Stimulated activated naive CD4-positive, alpha-beta T cell (primary cell): ENCODE results near the gene RNF150.
A peak's percentile ranks its signal among the peaks of the same experiment; 100 is the strongest.

Source experiments
- DNase-seq, 6 experiments: peaks; one replicate each; lab custom pipeline; 2025; lab: John Stamatoyannopoulos, UW

RNF150 gene

DNA sequence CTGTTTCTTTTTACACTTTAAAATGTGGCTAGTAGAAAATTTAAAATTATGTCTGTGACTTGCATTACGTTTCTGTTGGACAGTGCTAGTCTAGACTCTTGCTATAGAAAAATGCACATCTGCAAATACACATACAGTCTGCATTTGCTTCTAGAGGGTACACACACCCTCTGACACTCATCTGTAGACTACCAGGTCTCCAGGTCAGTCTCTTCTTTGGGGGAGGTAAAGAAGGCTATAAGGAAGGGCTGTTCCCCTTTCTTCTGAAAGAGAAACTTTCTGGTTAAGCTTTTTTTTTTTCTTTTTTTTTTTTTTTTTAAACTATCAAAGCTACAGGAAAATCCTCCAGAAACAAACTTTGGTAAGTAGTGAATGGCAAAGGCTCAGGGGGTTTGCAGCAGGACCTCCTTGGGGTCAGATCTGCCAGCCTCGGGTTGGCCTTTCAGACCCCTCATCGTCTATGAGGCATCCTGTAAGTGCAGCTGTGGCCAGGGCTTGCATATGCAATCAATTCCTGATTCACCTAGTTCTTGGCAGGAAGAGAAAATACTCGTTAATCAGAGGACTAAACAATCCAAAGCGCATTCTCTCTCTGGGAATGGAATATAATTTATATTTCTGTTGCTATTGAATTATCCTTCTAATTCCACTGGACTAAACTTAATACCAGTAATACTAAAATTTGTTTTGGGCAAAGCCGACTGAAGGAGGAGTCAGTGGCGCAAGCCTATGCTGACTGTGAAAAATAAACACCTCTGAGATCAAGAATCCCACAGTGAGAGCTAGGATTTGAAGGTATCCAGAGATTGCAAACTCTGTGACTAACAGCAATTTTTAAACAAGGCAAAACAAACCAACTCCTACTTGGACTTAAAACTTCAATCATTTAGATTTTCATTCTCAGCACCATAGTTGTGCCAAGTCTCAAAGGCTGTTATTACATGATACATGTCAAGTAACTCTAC is 267.7 kb downstream of the RNF150 start:
- DNase-seq: no peak

DNA sequence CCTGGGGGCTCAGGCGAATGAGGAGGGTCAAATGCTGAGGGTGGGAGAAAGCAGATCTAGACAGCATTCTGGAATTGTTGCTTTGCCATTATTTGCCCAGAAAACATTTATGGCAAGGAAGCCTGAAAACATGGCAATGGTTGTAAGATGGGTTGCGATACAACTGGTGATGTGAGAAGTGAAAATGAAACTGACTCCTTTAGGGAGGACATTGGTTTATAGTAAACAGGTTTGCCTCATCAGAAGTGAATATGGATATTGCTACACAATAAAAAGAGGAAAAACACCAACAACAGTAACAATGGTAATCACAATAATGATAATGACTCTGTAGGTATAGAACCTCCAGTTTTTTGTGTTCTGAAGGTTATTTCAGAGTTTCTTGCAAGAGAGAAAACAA is 270.1 kb downstream of the RNF150 start:
- no peak for DNase-seq

DNA sequence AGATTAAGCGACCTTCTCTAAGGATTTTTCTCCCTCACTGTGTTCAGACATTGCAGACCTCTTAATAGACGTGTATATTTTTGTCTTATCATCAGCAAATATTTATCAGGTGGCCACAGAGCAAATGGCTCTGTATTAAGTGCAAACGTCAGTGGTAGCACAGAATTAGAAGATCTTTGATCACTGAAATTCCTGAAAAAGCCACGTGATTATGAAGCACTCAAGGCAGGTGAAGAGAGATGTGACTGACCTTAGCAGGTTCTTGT is 271.2 kb downstream of the RNF150 start:
- no peak for DNase-seq

DNA sequence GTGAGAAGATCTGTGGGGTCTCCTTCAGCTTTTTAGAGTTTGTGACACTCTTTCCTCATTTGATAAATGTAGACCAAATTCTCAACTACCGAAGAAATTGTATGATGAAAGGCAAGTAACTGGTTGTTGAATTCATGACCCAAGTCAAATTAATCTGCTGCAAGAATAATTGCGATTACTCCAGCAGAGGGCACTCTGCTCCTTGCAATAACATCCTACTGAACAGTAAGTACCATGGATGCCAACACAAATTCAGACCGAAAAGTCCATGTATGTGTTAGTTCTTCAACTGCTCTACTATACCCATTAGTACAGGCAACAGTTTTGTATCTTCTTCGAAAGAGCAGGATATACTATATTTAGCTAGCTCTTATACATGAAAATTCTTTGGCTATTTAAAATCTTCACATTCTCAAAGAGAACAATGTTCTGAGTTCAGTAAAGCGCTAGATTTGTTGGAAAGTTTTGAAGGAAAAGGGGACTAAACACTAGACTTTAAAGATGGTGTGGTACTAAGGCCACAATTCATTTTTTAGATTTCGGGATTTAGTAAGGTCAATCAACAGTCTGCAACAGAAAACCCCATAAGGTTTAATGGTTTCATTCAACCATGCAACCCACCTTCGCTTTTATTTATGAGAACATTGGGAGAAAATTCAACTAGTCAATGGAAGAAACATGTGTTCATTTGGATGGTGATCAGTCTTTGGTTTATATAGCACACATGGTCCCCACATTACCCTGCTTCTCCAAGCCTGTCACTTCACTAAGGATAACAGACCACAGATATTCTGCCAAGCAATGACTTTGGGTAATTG is 271.7 kb downstream of the RNF150 start:
- DNase-seq: peak in 5 of 6 experiments; percentile 2 to 40 (median 16)

DNA sequence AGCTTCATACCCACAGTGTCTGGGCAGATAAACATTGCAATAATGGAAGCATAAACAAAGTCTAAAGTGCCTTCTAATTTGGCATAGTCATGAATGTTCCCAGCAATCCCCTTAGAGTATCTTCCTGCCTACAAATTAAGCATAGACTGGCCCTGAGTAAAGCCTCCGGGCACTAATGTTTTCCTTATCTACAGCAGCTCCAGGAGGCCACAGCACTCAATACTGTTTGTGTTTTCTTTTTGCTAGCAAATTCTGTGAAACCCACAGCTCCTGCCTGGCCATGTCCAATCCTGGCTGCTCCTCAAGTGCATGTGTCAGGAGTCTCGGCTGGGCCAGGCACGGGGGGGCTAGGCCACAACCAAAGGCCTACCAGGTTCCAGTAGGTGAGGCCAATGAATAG is 274.4 kb downstream of the RNF150 start:
- no peak for DNase-seq

DNA sequence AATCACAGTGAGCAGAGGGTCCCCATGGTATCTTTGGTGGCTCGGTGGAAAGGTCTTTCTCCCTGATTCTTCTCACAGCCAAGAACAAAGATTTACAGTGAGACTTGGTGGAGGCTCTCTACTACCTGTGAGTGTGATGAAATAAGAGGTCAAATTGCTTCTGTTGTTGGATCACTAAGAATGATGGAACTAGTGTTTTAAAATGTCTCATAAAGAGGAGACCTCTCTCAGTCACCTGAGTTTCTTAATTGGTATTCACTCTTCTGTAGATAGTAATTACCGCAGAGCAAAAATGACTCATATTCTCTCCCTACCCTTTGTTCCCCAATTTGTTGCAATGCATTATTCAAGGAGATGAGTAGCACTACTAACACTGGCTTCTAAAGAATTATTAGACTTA is 276.2 kb downstream of the RNF150 start:
- DNase-seq: no peak

DNA sequence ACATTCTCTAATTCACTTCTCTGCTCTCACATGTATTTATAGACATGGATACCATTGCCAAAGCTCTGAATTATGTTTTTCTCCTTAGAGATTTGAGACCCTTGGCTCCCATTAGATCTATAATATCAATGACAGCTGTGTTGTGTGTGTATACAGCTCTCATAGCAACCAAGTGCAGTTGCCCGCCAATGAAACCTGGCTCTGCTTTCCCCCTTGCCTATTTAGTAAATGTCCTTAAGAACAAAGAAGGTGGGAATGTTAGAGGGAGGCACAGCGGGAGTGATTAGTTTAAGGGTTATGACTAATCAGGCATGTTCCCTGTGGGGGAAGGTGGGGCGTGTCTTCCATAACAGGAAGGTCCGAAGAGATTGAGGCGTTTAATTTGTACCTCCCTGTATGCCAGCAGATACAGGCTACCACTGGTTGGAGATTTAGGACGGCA is 276.6 kb downstream of the RNF150 start:
- no peak for DNase-seq

DNA sequence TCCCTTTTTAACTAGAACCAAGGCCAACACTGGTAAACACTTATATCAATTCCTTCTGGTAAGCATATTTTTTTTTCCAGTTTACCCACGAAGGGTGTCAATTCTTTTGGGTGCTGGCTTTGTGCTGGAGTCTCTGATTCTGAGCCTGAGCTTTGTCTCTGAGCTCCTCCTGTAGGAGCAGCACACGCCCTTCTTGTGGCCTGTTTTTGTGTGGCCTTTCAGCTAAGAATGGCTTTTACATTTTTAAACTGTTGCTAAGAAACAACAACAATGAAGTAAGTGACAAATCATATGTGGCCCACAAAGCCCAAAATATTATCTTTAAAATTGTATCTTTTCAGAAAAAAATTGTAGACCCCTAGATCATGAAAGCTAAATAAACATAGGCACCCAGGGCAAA is 279.1 kb downstream of the RNF150 start:
- DNase-seq: no peak

DNA sequence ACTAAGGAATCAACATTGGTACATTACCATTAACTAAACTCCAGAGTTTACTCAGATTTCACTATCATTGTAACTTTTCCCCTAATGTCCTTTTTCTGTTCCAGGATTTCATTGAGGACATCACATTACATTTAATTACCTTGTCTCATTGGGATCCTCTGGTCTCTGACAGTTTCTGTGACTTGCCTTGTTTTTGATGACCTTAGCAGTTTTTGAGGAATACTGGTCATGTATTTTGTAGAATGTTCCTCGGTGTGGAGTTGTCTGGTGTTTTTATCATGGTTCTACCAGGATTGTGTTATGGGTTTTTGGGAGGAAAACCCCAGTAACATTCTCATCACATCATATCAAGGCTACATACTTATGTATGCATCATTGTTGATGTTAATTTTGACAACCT is 281.5 kb downstream of the RNF150 start:
- no peak for DNase-seq

DNA sequence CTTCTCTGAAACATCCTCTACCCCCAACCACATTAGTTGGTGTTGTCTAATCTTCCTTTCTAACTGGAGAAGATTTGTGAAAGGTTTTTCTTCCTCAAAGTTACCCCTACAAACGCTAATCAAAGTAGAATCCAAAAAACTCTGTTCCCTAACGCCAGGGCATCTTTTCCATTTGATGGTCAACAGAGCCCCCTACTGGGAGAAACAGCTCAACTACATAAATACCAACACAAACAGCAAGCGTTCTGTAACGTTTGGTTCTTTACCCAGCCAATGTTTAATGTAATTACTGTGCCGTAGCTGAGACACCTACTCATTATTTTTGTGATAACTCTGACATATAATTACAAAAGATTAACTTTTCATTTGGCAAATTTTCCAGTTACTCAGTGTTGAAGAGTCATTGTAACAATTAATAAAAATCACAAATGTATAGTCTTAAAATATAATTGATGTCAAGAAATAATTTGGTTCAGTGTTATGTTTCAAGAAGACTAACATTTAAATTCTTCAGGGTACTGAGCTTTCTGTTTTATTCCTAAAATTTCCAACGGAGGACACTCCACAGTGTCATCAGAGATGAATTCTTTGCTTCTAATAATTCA is 282.1 kb downstream of the RNF150 start:
- peak in 1 of 6 experiments; percentile 13 for DNase-seq

DNA sequence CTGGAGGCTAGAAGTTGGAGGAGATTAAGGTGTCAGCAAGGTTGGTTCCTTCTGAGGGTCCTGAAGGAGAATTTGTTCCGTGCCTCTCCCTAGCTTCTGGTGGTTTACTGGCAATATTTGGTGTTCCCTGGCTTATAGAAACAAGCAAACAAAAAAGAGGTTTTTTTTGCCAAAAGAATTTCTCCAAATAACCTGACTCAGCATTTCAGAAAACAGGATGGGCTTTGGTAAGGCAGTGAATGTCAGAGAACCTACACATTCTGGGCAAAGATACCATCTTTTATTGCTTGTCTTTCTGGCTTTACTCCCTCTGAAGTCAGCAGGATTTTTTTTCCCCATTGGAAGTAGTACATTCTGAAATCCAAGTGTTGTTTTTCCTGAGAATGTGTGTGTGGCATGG is 283.7 kb downstream of the RNF150 start:
- DNase-seq: no peak

DNA sequence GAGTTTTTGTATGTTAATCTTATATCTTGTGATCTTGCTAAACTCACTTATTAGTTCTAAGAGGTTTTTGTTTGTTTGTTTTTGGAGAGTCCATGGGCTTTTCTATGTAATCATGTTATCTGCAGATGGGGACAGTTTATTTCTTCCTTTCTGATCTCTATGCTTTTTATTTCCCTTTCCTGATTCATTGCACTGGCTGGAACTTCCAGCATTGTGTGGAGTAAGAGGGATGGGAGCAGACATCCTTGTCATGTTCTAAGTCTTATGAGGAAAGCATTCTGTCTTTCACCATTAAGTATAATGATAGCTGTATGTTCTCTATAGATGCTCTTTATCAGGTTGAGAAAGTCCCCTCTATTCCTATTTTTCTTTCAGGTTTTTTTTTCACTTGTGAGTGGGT is 286.5 kb downstream of the RNF150 start:
- DNase-seq: no peak

DNA sequence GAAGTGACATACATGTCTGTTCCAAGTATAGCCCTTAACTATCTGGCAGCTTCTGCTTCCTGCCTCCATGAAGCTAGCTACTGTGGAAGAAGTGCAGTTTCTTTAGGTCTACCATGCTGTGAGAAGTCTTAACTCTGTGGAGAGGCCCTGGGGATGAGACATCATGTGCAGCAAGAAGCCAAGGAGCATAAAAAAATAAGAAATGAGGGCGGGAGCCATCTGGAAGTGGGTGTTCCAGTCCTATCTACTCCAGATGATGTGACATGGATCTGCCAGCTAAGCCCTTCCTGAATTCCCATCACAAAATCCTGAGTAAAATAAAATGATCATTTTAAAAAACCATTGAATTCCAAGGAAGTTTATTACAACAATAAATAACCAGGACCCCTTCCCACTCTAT is 289.2 kb downstream of the RNF150 start:
- no peak for DNase-seq

DNA sequence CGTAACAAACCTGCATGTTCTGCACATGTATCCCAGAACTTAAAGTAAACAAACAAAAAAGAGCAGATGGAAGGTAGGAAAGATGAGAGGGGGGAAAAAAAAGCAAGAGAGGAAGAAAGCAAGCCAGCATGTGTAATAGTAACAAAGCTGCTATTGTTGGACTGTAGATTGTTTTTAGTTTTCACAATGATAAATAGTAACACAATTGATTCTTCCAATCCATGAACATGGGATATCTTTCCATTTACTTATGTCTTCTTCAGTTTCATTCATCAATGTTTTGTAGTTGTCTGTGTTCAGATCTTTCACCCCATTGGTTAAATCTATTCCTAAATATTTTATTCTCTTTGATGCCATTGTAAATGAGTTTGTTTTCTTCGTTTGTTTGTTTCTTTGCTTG is 292.1 kb downstream of the RNF150 start:
- DNase-seq: no peak

DNA sequence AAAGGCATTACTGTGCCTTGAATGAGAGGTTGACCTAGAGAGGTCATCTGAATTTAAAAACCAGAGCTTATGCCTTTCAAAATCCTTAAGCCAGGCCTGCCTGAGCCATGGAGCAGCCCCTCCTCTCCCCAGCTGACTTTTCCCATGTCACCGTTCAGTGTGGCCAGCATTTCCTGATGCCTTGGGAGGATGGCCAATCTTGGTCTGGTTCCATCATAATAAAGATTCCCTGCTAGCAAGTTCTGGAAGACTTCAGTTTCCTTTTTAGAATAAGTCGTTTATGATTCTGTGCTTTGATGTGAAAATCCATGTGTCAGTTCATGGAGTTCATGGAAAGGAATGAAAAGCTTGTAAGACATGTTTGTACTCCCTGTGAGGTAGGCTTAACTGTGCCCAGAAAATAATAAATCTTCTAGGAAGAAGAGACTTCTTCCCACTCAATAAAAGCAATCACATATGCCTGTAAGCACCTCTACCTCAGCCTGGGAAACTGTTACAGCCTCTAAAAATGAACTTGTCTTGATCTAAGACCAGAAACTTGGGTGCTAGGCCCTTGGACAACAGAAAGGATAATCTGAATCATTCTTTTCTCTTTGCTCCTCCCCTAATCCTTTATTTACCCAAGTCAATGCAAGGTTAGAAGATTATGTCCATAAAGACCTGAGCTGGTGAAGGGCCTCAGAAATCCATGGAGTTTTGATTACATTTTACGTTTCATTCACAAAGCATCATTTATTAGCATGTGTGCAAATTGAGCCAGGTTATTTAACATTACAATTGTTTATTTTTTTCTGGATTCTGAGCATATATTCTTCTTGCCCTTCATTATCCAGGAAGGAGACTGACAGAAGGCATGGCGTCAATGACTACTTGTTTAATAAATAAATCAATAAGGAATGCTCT is 293.1 kb downstream of the RNF150 start:
- no peak for DNase-seq

DNA sequence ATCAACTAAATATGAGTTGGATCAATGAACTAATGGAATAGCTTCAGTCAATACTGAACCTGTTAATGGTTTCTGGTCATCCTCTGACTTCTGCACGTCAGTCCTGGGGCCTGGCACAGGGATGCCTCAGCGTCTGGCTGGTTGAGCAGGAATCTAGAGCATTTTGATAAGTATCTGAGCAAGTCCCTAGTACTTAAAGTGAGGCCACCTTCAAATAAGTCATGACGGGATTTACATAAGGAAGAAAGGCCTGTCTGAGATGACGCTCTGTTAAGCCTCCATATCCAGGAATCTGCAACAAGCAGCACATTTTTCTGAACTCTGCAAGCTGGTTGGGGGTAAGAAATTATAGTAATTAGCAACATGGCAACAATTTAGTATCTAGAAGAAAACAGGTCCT is 293.9 kb downstream of the RNF150 start:
- no peak for DNase-seq

DNA sequence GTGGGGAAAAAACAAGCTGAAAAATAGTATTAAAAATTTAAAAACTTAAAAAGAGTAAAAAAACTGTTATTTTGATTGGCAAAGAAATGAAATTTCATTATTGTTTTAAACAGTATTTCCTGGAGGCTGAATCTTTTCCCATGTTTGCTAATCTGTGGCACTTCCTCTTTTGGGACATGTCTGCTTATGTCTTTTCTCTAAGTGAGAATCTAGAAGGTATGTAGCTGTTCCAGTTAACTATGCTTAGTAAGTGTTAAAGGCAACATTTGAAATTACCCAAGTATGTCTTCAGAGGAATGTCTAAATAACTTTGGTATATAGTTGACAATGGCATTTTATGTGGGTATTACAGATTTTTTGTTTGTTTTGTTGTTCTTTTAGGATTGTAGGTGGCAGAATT is 295.5 kb downstream of the RNF150 start:
- DNase-seq: no peak

DNA sequence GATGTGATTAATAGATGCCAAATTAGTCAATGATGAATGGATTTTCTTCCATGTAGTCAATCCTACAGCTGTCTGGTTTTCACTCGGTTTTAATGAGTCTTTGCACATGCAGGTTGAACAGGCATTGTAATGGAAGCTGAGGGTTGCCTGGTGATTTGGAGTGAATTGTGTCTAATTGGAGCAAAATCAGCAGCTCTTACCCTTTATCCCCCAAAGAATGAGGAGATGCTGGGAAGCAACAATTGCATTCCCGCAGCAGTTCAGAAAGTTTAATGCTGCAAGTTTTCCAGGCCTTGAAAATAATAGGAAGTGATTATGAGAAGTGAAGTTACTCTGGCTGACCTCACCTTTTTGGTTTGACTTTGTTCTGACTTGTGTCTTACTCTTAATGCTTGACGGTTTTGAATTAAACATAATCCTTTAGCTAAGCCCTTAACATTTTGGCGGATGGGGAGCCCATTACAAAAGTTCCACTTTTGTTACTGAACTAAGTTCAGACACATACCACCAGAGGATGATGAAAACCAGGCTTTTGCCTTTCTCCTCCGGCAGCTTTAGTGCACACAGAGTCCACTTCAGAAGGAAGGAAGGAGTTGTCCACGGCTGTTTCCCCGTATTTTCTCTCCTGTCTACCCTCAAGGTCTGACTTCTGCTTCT is 298.3 kb downstream of the RNF150 start:
- DNase-seq: no peak

DNA sequence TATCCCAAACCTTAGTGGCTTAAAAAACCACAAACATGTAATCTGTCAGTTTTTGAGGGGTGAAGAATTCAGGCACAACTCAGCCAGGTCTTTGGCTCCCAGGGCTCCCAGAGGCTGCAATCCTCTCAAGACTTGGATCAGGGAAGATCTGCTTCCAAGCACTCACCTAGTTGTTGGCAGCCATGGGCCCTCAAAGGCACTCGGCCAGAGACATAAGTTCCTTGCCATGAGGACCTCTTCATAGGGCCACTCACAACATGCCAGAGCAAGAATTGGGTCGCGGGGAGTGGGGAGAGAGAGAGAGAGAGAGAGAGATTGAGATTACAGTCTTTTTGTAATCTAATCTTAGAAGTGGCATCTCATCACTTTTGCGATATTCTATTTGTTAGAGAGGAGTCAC is 300.0 kb downstream of the RNF150 start:
- no peak for DNase-seq

DNA sequence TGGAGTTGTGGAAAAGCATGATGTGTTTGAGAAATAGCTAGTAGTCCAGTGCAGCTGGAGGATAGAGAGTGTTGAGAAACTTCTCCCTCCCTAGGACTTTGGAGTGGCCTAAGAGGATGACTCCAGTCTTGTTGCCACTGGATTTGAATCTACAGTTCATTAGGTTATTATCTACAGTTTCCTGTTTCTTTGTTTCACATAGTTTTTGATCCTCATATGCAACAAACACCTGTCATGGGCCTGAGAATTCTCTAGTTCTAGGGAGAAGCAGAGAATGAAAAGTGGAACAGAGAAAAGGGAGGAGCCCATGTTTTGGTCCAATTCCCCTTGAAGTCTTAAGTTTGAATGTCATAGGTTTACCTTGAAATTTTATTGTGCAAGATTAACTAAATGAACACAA is 303.4 kb downstream of the RNF150 start:
- DNase-seq: no peak

DNA sequence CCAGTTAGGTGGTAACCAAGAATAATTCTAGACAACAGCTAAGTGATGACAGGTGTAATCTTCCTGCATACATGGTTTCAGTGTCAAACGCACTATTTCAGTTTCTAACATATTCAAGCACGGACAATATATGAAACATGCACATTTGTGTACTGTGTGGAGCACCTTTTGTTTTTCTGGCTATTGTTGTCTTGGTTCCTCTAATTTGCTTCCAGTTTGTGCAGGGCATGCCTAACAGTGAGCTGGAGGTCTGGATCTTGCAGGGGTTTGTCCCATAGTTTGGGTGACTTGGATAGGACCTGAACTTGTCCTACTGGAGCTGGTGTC is 306.6 kb downstream of the RNF150 start:
- no peak for DNase-seq
